HEK293 (cell line): ENCODE measurements around the gene KLHL25.
A peak's percentile ranks its signal among the peaks of the same experiment; 100 is the strongest.

Experiments
- CTCF ChIA-PET: fragments of 350-600 bp; formaldehyde crosslinking; extraction: SDS; loops from one replicate; lab custom pipeline; 2021; ENCODE audit warnings: antibody characterized with exemption; lab: Yijun Ruan, JAX
- POLR2A ChIA-PET: fragments of 300-600 bp; formaldehyde crosslinking; extraction: SDS; loops from one replicate; lab custom pipeline; 2020; ENCODE audit warnings: antibody characterized with exemption, inconsistent platforms; lab: Yijun Ruan, JAX
- H3K27ac ChIP-seq: fragments of 200-500 bp; sonication (Bioruptor generic); 2 replicates; pipeline ENCODE4 v1.5.1; 2014; ENCODE audit warnings: low read depth, low read length, control low read depth, inconsistent platforms; ENCODE audit errors: extremely low read depth
- H3K36me3 ChIP-seq, 2 experiments: fragments of 200-500 bp in 1 of 2; sonication (Bioruptor generic) in 1 of 2; 1 replicate in 1 of 2; 2 replicates in 1 of 2; pipeline ENCODE4 v1.5.1; 2014 to 2017; ENCODE audit warnings: inconsistent platforms in 2 of 2, low read length in 2 of 2; ENCODE audit not compliant: control insufficient read depth in 2 of 2, insufficient read depth in 1 of 2
- H3K4me1 ChIP-seq: fragments of 200-500 bp; sonication (Bioruptor generic); 2 replicates; pipeline ENCODE4 v1.5.1; 2014; ENCODE audit warnings: mild to moderate bottlenecking, low read length, inconsistent platforms; ENCODE audit not compliant: control insufficient read depth, insufficient read depth
- H3K4me3 ChIP-seq: 2 replicates; pipeline ENCODE4 v1.5.1; 2011; ENCODE audit warnings: low read depth, mild to moderate bottlenecking, control low read depth, low read length, moderate library complexity
- H3K9me3 ChIP-seq: fragments of 200-500 bp; sonication (Bioruptor generic); 2 replicates; pipeline ENCODE4 v1.5.1; 2014; ENCODE audit warnings: low read depth, low read length, inconsistent platforms; ENCODE audit not compliant: control insufficient read depth, insufficient read depth
- EGR2 ChIP-seq: fragments of 450-650 bp; formaldehyde crosslinking; IDR thresholded peaks from 2 replicates; pipeline ENCODE4 v1.5.1; 2016; ENCODE audit warnings: low read depth, missing biosample characterization, missing genetic modification characterization
- GLIS2 ChIP-seq: fragments of 450-650 bp; formaldehyde crosslinking; IDR thresholded peaks from 2 replicates; pipeline ENCODE4 v1.5.1; 2016; ENCODE audit warnings: missing biosample characterization, missing genetic modification characterization
- HIC1 ChIP-seq: fragments of 450-650 bp; formaldehyde crosslinking; IDR thresholded peaks from 2 replicates; pipeline ENCODE4 v1.5.1; 2016; ENCODE audit warnings: missing biosample characterization, missing genetic modification characterization
- IKZF3 ChIP-seq: fragments of 450-650 bp; IDR thresholded peaks from 2 replicates; pipeline ENCODE4 v1.5.0; 2018; ENCODE audit warnings: missing biosample characterization, mild to moderate bottlenecking, missing genetic modification characterization, moderate library complexity
- PATZ1 ChIP-seq: fragments of 450-650 bp; formaldehyde crosslinking; IDR thresholded peaks from 2 replicates; pipeline ENCODE4 v1.5.1; 2016; ENCODE audit warnings: missing biosample characterization, missing genetic modification characterization
- SETDB1 ChIP-seq: IDR thresholded peaks from one replicate; pipeline ENCODE4 v1.6.1; 2017; ENCODE audit warnings: mild to moderate bottlenecking, low read length, moderate library complexity, mixed read lengths; ENCODE audit not compliant: insufficient read length
- ZBTB21 ChIP-seq: fragments of 450-650 bp; formaldehyde crosslinking; IDR thresholded peaks from 2 replicates; pipeline ENCODE4 v1.5.1; 2017; ENCODE audit warnings: missing biosample characterization, missing genetic modification characterization
- ZEB2 ChIP-seq: fragments of 450-650 bp; formaldehyde crosslinking; IDR thresholded peaks from 2 replicates; pipeline ENCODE4 v1.5.1; 2016; ENCODE audit warnings: missing biosample characterization, missing genetic modification characterization
- ZFHX2 ChIP-seq: fragments of 450-650 bp; formaldehyde crosslinking; conservative IDR thresholded peaks from 2 replicates; pipeline ENCODE4 v1.5.1; 2016; ENCODE audit warnings: missing biosample characterization, missing genetic modification characterization
- ZNF398 ChIP-seq: fragments of 450-650 bp; formaldehyde crosslinking; IDR thresholded peaks from 2 replicates; pipeline ENCODE4 v1.5.1; 2017; ENCODE audit warnings: missing biosample characterization, missing genetic modification characterization
- ZNF518A ChIP-seq: fragments of 450-650 bp; formaldehyde crosslinking; conservative IDR thresholded peaks from 2 replicates; pipeline ENCODE4 v1.5.1; 2016; ENCODE audit warnings: low read depth, missing biosample characterization, missing genetic modification characterization
- ZNF530 ChIP-seq: fragments of 450-650 bp; formaldehyde crosslinking; IDR thresholded peaks from 2 replicates; pipeline ENCODE4 v1.5.1; 2016; ENCODE audit warnings: low read depth, missing biosample characterization, missing genetic modification characterization
- ZNF600 ChIP-seq: fragments of 450-650 bp; formaldehyde crosslinking; IDR thresholded peaks from 2 replicates; pipeline ENCODE4 v1.5.1; 2016; ENCODE audit warnings: missing biosample characterization, missing genetic modification characterization
- ZNF626 ChIP-seq: fragments of 450-650 bp; sonication (Bioruptor Pico); formaldehyde crosslinking; IDR thresholded peaks from 2 replicates; pipeline ENCODE4 v1.5.1; 2018; ENCODE audit warnings: missing biosample characterization, missing genetic modification characterization, inconsistent platforms
- ZNF843 ChIP-seq: fragments of 450-650 bp; formaldehyde crosslinking; IDR thresholded peaks from 2 replicates; pipeline ENCODE4 v1.5.1; 2016; ENCODE audit warnings: missing biosample characterization, missing genetic modification characterization
- ZSCAN30 ChIP-seq: fragments of 450-650 bp; IDR thresholded peaks from 2 replicates; pipeline ENCODE4 v1.5.1; 2018; ENCODE audit warnings: missing biosample characterization, mild to moderate bottlenecking, missing genetic modification characterization, moderate library complexity
- TF ChIP-seq, protein P1 (sequence below): fragments of 450-650 bp; formaldehyde crosslinking; conservative IDR thresholded peaks from 2 replicates; pipeline ENCODE4 v1.5.1; 2016; ENCODE audit warnings: low read depth, missing biosample characterization, missing genetic modification characterization
- TF ChIP-seq, protein P2 (sequence below): fragments of 450-650 bp; formaldehyde crosslinking; IDR thresholded peaks from 2 replicates; pipeline ENCODE4 v1.5.1; 2016; ENCODE audit warnings: missing biosample characterization, missing genetic modification characterization

KLHL25 gene

GRCh38 chr15:85733416-85733815 is 61.3 kb downstream of the KLHL25 start (continued):
- TF ChIP-seq SETDB1 (peak; percentile 85), ZBTB21 (tag by site-specific recombination) (no peak), ZNF843 (no peak), ZNF626 (peak; percentile 59; the same call in 1 of the 2 replicates)
- TF ChIP-seq, protein P1, sequence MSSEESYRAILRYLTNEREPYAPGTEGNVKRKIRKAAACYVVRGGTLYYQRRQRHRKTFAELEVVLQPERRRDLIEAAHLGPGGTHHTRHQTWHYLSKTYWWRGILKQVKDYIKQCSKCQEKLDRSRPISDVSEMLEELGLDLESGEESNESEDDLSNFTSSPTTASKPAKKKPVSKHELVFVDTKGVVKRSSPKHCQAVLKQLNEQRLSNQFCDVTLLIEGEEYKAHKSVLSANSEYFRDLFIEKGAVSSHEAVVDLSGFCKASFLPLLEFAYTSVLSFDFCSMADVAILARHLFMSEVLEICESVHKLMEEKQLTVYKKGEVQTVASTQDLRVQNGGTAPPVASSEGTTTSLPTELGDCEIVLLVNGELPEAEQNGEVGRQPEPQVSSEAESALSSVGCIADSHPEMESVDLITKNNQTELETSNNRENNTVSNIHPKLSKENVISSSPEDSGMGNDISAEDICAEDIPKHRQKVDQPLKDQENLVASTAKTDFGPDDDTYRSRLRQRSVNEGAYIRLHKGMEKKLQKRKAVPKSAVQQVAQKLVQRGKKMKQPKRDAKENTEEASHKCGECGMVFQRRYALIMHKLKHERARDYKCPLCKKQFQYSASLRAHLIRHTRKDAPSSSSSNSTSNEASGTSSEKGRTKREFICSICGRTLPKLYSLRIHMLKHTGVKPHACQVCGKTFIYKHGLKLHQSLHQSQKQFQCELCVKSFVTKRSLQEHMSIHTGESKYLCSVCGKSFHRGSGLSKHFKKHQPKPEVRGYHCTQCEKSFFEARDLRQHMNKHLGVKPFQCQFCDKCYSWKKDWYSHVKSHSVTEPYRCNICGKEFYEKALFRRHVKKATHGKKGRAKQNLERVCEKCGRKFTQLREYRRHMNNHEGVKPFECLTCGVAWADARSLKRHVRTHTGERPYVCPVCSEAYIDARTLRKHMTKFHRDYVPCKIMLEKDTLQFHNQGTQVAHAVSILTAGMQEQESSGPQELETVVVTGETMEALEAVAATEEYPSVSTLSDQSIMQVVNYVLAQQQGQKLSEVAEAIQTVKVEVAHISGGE (tag by site-specific recombination), result no peak

GRCh38 chr15:85730001-85730820 is 64.5 kb downstream of the KLHL25 start:
- no peak overlapping the region for H3K27ac ChIP-seq
- H3K36me3 ChIP-seq, result peaks cover 34 to 69% of the 10 kb centered on the region in 2 experiments
- no peaks in the 10 kb centered on the region for H3K4me1 ChIP-seq
- H3K4me3 ChIP-seq, result no peak overlapping the region
- peaks cover 2% of the 10 kb centered on the region; the same call in 1 of the 2 replicates for H3K9me3 ChIP-seq
- ChIA-PET CTCF (interaction anchor here (0.6 to 2.6 kb wide), 43 partner anchors 10 to 1113 kb away, joined by 3 to 30 read pairs (median 4); no protein-coding TSS in a partner anchor), POLR2A (no interaction called here)
- no peak for TF ChIP-seq ZNF518A (tag by site-specific recombination)
- no peak for TF ChIP-seq ZEB2 (tag by site-specific recombination)
- TF ChIP-seq ZNF600 (tag by site-specific recombination), result 0 out of 2 replicates have a peak, but pooled peaks have one; percentile 20
- TF ChIP-seq, protein P2, sequence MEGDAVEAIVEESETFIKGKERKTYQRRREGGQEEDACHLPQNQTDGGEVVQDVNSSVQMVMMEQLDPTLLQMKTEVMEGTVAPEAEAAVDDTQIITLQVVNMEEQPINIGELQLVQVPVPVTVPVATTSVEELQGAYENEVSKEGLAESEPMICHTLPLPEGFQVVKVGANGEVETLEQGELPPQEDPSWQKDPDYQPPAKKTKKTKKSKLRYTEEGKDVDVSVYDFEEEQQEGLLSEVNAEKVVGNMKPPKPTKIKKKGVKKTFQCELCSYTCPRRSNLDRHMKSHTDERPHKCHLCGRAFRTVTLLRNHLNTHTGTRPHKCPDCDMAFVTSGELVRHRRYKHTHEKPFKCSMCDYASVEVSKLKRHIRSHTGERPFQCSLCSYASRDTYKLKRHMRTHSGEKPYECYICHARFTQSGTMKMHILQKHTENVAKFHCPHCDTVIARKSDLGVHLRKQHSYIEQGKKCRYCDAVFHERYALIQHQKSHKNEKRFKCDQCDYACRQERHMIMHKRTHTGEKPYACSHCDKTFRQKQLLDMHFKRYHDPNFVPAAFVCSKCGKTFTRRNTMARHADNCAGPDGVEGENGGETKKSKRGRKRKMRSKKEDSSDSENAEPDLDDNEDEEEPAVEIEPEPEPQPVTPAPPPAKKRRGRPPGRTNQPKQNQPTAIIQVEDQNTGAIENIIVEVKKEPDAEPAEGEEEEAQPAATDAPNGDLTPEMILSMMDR (tag by site-specific recombination), result peak; percentile 62
- TF ChIP-seq ZNF530 (tag by site-specific recombination), result no peak
- TF ChIP-seq ZSCAN30 (tag by site-specific recombination), result no peak
- peak; percentile 32; the same call in 1 of the 2 replicates for TF ChIP-seq ZFHX2
- no peak for TF ChIP-seq HIC1 (tag by site-specific recombination)
- TF ChIP-seq SETDB1, result no peak
- TF ChIP-seq ZNF398 (tag by site-specific recombination), result no peak
- no peak for TF ChIP-seq IKZF3 (tag by site-specific recombination)
- no peak for TF ChIP-seq GLIS2 (tag by site-specific recombination)
- TF ChIP-seq EGR2, result peak; percentile 17; the same call in 1 of the 2 replicates
- TF ChIP-seq PATZ1 (tag by site-specific recombination), result no peak
